Lower leg skin (tissue), 4 donors: ENCODE results near the gene ANKRD33B. TPM values are rescaled to one million over a fixed set of nuclear protein-coding genes. Genes with fewer than 3 reads are reported as not detected.
A peak's percentile ranks its signal among the peaks of the same experiment; 100 is the strongest.
"Not testable (repeated sequence)": the region's sequence is repeated elsewhere in the genome, so short reads cannot be mapped to it uniquely, and the experiment has no call there.

Source experiments
- DNase-seq, 2 donors: peaks; one replicate each; pipeline ENCODE4 v3.0.0-alpha.2; 2019; ENCODE audit warnings: low spot score in 2 of 2
- H3K4me3 ChIP-seq: fragments of 200-600 bp; sonication (generic); 2 replicates; pipeline ENCODE4 v1.5.1; 2017; ENCODE audit warnings: mild to moderate bottlenecking, low read depth; ENCODE audit not compliant: poor library complexity, severe bottlenecking
- POLR2A ChIP-seq, 2 donors: fragments of 450-650 bp; IDR thresholded peaks; one replicate each; pipeline ENCODE4 v1.6.1; 2016 to 2017; ENCODE audit warnings: antibody characterized with exemption in 2 of 2, mild to moderate bottlenecking in 1 of 2, moderate library complexity in 1 of 2
- WGBS, 2 donors: methylation state at CpG; one replicate each; pipeline ENCODE4 v1.1.5; 2018; 5-methylcytosine and 5-hydroxymethylcytosine counted together
- intact Hi-C: fragments of 100-400 bp; cut with DNase I; formaldehyde crosslinking; loops from one replicate; pipeline ENCODE4 v1.15.0; 2023; ENCODE audit warnings: low total_unique reads
- total RNA-seq, 4 donors: library from RNA; depleted of rRNA; stranded (reverse); fragments of >200 nt; gene quantifications; one replicate each; pipeline ENCODE4 v1.1.0, GENCODE V29; 2016
- TF ChIP-seq, protein P1 (sequence below), 3 donors: fragments of 450-650 bp; IDR thresholded peaks; one replicate each; pipeline ENCODE4 v1.5.1; 2016; ENCODE audit warnings: antibody characterized with exemption in 3 of 3, mild to moderate bottlenecking in 3 of 3, moderate library complexity in 2 of 3

Gene ANKRD33B
- total RNA-seq, 4 donors from 2014 or later = 12.6 to 35.4 (median 17.6) TPM

GRCh38 chr5:10634562-10634961, 70.7 kb downstream of the ANKRD33B start:
- peak in 1 of 2 donors; percentile 5 for DNase-seq
- 100% methylated on average over 2 of the region's 2 CpGs for WGBS, 2 donors
- TF ChIP-seq, protein P1, sequence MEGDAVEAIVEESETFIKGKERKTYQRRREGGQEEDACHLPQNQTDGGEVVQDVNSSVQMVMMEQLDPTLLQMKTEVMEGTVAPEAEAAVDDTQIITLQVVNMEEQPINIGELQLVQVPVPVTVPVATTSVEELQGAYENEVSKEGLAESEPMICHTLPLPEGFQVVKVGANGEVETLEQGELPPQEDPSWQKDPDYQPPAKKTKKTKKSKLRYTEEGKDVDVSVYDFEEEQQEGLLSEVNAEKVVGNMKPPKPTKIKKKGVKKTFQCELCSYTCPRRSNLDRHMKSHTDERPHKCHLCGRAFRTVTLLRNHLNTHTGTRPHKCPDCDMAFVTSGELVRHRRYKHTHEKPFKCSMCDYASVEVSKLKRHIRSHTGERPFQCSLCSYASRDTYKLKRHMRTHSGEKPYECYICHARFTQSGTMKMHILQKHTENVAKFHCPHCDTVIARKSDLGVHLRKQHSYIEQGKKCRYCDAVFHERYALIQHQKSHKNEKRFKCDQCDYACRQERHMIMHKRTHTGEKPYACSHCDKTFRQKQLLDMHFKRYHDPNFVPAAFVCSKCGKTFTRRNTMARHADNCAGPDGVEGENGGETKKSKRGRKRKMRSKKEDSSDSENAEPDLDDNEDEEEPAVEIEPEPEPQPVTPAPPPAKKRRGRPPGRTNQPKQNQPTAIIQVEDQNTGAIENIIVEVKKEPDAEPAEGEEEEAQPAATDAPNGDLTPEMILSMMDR (IDR thresholded peaks at IDR 0.05) = no peak
- TF ChIP-seq POLR2A (IDR thresholded peaks at IDR 0.05) = no peak
- intact Hi-C loops = no loop called here
- H3K4me3 ChIP-seq = no peak overlapping the region

DNA sequence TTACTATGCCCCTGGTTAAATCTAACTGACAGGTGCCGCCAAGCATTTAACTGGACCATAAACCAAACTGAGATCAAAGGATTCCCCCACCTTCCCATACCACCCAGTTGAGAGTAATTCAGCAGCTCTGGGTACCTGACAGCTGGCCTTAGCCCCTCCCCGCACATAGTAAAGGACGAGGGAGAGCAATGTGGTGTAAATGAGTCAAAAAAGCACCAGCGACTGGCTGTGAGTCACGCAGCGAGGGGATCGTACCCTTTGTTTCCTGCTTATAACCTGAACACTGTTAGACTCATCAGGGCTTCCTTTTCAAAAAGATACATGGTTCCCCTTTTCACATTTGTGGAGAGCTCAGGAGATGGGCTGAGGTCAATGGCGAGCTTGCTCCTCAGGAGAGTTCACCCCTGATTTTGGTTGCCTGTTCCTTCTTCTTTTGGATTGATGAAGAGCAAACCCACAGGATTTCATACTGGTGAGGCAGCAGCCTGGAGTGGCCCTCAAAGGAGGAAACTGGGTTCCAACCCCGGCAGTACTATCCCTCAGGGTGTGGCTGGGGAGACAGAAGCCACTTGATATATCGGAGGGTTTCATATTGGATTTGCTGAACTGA, 71.5 kb downstream of the ANKRD33B start:
- 72 to 73% methylated on average over 10 of the region's 10 CpGs for whole genome bisulfite sequencing, 2 donors
- no peak overlapping the region for H3K4me3 ChIP-seq
- DNase-seq = peak in 1 of 2 donors; percentile 81
- intact Hi-C loops = no loop called here
- no peak for TF ChIP-seq POLR2A (IDR thresholded peaks at IDR 0.05)
- TF ChIP-seq, protein P1 (IDR thresholded peaks at IDR 0.05) = no peak

DNA sequence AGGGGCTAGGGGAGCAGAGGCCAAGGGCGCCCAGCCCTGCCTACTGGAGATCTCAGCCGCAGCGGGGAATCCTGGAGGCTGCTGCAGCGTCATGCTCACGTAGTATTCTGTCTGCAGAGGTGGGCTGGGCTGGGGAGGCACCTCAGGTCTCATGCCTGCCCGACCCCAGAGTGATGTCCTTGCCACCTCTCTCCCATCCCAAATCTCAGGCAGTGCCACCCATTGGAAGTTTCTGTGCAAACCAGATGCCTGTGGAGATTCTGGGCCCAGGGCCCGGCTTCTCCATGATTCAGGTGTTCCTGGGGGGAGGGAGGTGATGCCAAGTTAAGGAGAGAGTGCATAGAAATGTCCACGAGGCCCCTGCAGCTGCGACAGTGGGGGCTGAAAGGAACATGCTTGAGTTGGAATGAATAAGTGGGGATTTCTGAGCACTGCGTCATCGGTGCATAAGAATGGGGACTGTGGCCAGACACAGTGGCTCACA, 72.0 kb downstream of the ANKRD33B start:
- WGBS, 2 donors = 55 to 86% methylated on average over 6 to 11 of the region's 11 CpGs
- no peak overlapping the region for H3K4me3 ChIP-seq
- DNase-seq = peak in 1 of 2 donors; percentile 72
- TF ChIP-seq, protein P1 (IDR thresholded peaks at IDR 0.05) = no peak
- no peak for TF ChIP-seq POLR2A (IDR thresholded peaks at IDR 0.05)
- intact Hi-C loops = no loop called here

- peak in 1 of 2 donors; percentile 61 for DNase-seq
- no peak for TF ChIP-seq POLR2A (IDR thresholded peaks at IDR 0.05)
- TF ChIP-seq, protein P1 (IDR thresholded peaks at IDR 0.05) = no peak
- WGBS, 2 donors = 84 to 86% methylated on average over 13 to 15 of the region's 15 CpGs
- H3K4me3 ChIP-seq = no peak overlapping the region
- intact Hi-C loops = no loop called here
Measured at GRCh38 chr5:10636363-10637142, 72.7 kb downstream of the ANKRD33B start.

DNA sequence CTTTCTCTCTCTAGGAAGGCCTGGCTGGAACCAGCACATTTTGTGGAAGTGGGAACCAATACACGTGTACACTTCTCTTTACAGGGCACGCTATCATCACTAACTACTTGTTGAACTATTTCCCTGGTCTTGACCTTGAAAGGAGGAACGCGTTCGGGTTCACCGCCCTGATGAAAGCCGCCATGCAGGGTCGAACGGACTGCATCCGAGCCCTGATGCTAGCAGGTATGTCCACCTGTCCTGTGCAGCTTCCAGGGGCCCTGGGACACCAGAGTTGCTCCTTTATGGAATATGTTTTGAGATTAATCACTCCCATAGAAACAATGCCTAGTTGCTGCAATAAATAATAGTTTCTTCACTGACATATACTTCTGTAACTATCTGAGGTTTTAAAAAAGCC, 74.1 kb downstream of the ANKRD33B start:
- WGBS, 2 donors = 83 to 86% methylated on average over 10 of the region's 10 CpGs
- intact Hi-C loops = no loop called here
- H3K4me3 ChIP-seq = no peak overlapping the region
- no peak for TF ChIP-seq POLR2A (IDR thresholded peaks at IDR 0.05)
- TF ChIP-seq, protein P1 (IDR thresholded peaks at IDR 0.05) = no peak
- no peak for DNase-seq

DNA sequence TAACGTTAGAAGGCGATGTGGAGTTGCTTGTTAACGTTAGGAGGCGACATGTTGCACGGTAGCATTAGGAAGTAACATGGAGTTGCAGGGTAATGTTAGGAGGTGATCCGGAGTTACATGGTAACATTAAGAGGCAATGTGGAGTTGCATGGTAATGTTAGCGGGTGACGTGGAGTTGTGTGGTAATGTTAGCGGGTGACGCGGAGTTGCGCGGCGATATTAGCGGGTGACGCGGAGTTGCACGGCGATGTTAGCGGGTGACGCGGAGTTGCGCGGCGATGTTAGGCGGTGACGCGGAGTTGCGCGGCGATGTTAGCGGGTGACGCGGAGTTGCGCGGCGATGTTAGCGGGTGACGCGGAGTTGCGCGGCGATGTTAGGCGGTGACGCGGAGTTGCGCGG, 74.9 kb downstream of the ANKRD33B start:
- WGBS, 2 donors = 84 to 91% methylated on average over 35 to 46 of the region's 48 CpGs
- intact Hi-C loops, DNase-seq, H3K4me3 ChIP-seq: not testable (repeated sequence)
